ENCODE measurements around the gene FN3K. TPM values are rescaled to one million over a fixed set of nuclear protein-coding genes. Genes with fewer than 3 reads are reported as not detected.
A peak's percentile ranks its signal among the peaks of the same experiment; 100 is the strongest.
"Not testable (repeated sequence)": the region's sequence is repeated elsewhere in the genome, so short reads cannot be mapped to it uniquely, and the experiment has no call there.

Gene FN3K
- total RNA-seq, 1 donor = 2.8 TPM

DNA sequence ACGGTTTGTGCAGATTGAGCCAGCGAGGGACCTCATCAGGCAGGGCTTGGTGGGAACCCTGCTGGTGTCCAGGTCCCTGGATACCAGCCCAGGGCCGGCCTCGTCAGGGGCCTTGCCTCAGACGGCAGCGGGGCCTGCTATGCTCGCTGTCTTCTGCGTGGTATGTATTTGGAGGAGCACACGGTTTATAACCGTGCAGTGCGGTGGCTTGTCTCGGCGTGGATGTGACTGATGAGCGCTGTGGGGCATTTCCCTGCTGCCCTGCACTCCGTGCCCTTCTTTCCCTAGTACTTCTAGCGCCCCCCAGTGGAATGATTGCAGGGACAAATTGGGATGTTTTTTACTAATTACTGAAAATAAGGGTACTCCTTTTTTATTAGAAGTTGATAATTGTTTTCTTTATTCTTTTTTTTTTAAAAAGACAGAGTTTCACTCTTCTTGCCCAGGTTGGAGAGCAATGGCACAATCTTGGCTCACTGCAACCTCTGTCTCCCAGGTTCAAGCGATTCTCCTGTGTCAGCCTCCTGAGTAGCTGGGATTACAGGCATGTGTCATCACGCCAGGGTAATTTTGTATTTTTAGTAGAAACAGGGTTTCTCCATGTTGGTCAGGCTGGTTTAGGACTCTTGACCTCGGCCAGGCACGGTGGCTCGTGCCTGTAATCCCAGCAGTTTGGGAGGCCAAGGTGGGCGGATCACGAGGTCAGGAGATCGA is 31.8 kb downstream of the FN3K start:
- peak; percentile 36 for DNase-seq (ENCODE audit: low read depth)
- no peak overlapping the region for H3K4me3 ChIP-seq (ENCODE audit: low read depth, low read length)
- TF ChIP-seq, protein P1, sequence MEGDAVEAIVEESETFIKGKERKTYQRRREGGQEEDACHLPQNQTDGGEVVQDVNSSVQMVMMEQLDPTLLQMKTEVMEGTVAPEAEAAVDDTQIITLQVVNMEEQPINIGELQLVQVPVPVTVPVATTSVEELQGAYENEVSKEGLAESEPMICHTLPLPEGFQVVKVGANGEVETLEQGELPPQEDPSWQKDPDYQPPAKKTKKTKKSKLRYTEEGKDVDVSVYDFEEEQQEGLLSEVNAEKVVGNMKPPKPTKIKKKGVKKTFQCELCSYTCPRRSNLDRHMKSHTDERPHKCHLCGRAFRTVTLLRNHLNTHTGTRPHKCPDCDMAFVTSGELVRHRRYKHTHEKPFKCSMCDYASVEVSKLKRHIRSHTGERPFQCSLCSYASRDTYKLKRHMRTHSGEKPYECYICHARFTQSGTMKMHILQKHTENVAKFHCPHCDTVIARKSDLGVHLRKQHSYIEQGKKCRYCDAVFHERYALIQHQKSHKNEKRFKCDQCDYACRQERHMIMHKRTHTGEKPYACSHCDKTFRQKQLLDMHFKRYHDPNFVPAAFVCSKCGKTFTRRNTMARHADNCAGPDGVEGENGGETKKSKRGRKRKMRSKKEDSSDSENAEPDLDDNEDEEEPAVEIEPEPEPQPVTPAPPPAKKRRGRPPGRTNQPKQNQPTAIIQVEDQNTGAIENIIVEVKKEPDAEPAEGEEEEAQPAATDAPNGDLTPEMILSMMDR (IDR thresholded peaks at IDR 0.05; ENCODE audit: insufficient read depth, low read length) = peak; percentile 60

DNA sequence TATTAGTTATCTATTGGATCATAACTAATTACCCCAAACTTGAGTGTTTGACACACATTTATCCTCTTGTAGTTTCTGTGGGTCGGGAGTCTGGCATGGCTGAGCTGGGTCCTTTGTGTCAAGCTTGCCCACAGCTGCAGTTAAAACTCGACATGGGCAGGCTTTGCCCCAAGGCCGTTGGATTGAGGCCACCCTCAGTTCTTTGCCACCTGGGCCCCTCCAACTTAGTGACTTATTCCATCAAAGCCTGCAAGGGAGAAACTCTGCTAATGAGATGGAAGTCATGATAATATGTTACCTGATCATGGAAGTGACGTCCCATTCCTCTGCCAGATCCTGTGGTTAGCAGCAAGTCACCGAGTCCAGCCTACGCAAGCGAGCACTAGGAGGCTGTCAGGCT is 33.6 kb downstream of the FN3K start:
- DNase-seq (ENCODE audit: low read depth) = no peak

DNA sequence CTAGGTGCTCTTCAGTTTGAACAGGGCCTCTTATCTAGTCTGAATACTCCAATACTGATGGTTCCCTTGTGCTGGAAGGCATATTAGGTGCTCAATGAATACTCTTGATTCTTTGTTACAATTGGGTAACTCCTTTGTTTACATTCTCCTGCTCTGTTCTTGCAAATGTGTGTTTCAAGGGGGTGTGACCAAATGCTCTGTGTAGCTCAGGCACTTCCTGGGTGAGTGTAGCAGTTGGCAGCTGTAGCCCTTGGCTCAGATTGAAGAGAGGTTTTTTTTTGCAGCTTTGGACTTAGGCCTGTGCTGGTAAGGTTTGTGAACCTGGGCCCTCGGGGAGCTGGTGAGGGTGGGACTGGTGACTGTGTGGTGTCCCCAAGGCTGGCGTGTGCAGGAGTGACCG is 36.6 kb downstream of the FN3K start:
- DNase-seq (ENCODE audit: low read depth) = peak; percentile 74
- TF ChIP-seq, protein P1 (IDR thresholded peaks at IDR 0.05; ENCODE audit: insufficient read depth, low read length) = no peak

More for the DNA sequence above, 33.6 kb downstream of the FN3K start:
- no peak overlapping the region for H3K4me3 ChIP-seq (ENCODE audit: low read depth, low read length)
- TF ChIP-seq, protein P1 (IDR thresholded peaks at IDR 0.05; ENCODE audit: insufficient read depth, low read length) = no peak

DNA sequence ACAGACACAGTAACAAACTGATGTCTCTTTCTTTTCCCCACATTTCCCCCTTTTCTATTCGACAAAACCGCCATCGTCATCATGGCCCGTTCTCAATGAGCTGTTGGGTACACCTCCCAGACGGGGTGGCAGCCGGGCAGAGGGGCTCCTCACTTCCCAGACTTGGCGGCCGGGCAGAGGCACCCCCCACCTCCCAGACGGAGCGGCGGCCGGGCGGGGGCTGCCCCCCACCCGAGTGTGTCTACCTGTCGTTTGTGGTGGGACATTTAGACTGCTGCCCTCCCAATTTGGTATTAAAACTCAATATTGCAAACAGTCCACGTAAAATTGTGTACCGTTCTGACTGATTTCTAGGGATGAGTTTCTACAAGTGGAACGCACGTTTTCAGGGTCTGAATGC is 39.0 kb downstream of the FN3K start:
- DNase-seq (ENCODE audit: low read depth); H3K4me3 ChIP-seq (ENCODE audit: low read depth, low read length): not testable (repeated sequence)

More for the DNA sequence above, 36.6 kb downstream of the FN3K start:
- H3K4me3 ChIP-seq (ENCODE audit: low read depth, low read length) = no peak overlapping the region

DNA sequence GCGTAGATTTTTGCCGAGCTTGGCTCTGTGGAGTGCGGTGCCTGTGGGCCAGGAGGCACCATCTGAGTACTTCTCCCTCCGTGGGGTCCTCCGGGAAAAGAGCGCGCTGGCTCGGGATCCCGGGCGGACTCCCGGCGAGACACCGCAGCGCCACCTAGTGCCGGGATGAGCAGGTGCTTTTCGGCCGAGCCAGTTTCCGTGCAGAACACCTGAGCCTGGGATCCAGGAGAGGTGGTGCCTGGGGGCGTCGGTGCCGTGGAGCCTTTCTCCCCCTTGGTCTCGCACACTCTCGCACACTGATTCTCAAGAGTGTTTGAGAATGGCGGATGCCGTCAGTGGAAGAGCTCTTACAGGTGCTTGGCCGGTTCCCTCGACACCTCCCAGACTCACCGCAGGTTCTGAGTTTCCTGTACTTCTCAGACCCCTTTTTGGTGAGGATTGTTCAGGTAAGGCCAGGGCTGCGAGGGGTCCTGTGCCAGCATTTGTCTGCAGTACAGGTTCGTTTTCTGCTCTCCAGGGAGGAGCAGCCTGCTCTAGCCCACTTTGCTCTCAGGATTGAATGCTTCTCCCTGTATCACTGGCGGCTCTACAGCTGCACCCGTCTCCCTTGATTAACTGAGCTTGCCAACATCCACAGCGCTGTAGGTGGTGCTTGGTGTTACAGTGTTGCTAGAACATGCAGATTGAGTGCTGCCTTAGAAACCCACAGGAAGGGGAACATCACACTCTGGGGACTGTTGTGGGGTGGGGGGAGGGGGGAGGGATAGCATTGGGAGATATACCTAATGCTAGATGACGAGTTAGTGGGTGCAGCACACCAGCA is 39.8 kb downstream of the FN3K start:
- DNase-seq (ENCODE audit: low read depth) = peak; percentile 50
- peak overlapping the region; percentile 22 for H3K4me3 ChIP-seq (ENCODE audit: low read depth, low read length)
- TF ChIP-seq, protein P1 (IDR thresholded peaks at IDR 0.05; ENCODE audit: insufficient read depth, low read length) = peak; percentile 85

DNA sequence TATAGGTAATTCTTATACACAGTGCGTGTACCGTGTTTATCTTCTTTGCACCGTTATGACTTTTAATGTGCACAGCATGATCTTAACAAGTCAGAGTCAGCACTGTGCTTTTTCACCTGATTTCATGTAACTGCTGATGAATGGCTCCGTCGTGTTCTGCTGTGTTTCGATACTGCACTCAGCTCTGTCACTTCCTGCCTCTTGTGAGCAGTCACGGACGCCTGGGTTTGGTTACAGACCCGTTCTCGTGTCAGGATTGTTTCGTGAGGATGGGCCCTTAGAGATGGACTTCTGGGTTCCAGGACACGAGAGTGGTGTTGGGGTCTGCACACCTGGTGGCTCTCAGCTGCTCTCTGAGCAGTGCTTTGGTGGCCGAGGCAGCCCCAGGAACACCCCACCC is 41.0 kb downstream of the FN3K start:
- TF ChIP-seq, protein P1 (IDR thresholded peaks at IDR 0.05; ENCODE audit: insufficient read depth, low read length) = no peak
- H3K4me3 ChIP-seq (ENCODE audit: low read depth, low read length) = no peak overlapping the region
- DNase-seq (ENCODE audit: low read depth) = no peak

DNA sequence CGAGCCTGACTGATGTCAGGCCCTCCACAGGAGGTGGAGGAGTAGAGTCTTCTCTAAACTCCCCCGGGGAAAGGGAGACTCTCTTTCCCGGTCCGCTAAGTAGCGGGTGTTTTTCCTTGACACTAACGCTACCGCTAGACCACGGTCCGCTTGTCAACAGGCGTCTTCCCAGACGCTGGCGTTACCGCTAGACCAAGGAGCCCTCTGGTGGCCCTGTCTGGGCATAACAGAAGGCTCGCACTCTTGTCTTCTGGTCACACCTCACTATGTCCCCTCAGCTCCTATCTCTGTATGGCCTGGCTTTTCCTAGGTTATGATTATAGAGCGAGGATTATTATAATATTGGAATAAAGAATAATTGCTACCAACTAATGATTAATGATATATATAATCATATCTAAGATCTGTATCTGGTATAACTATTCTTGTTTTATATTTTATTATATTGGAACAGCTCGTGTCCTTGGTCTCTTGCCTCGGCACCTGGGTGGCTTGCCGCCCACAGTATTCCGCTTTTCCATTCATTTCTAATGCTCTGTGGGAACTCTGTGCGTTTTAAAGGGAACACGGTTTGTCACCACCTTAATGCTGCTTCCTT is 42.5 kb downstream of the FN3K start:
- not testable (repeated sequence) for DNase-seq (ENCODE audit: low read depth)

More for the DNA sequence above, 42.5 kb downstream of the FN3K start:
- not testable (repeated sequence) for H3K4me3 ChIP-seq (ENCODE audit: low read depth, low read length)

All from fibroblast of the aortic adventitia (primary cell).